Frontal cortex (tissue), 4 donors: Measurements from ENCODE around the gene CD274. TPM values are rescaled to one million over a fixed set of nuclear protein-coding genes. Genes with fewer than 3 reads are reported as not detected.
"Not testable (repeated sequence)": the region's sequence is repeated elsewhere in the genome, so short reads cannot be mapped to it uniquely, and the experiment has no call there.

ENCODE experiments used
- DNase-seq, 2 donors: peaks; one replicate each; pipeline ENCODE4 v3.0.0; 2012; ENCODE audit warnings: low spot score in 2 of 2
- FAIRE-seq: peaks from 2 replicates; lab custom pipeline; 2012; peaks lifted over from hg19 to GRCh38; lab: Jason Lieb, UNC
- total RNA-seq: library from RNA; depleted of rRNA; stranded (reverse); fragments of >200 nt; gene quantifications from one replicate; pipeline ENCODE4 v1.2.3, GENCODE V29; 2014
- donor health status: control.
- donor health status: control.
- donor health status: control.

Gene CD274
- under 0.01 TPM for total RNA-seq

DNA sequence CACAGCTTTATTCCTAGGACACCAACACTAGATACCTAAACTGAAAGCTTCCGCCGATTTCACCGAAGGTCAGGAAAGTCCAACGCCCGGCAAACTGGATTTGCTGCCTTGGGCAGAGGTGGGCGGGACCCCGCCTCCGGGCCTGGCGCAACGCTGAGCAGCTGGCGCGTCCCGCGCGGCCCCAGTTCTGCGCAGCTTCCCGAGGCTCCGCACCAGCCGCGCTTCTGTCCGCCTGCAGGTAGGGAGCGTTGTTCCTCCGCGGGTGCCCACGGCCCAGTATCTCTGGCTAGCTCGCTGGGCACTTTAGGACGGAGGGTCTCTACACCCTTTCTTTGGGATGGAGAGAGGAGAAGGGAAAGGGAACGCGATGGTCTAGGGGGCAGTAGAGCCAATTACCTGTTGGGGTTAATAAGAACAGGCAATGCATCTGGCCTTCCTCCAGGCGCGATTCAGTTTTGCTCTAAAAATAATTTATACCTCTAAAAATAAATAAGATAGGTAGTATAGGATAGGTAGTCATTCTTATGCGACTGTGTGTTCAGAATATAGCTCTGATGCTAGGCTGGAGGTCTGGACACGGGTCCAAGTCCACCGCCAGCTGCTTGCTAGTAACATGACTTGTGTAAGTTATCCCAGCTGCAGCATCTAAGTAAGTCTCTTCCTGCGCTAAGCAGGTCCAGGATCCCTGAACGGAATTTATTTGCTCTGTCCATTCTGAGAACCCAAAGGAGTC lies at the start of gene CD274:
TSS of gene CD274 (plus strand) at position 184 of the 733 bp plus-strand sequence. CDS start 5,572 bp downstream, outside the sequence.
- peak; percentile 43 to 58 for DNase-seq
- no peak for FAIRE-seq

DNA sequence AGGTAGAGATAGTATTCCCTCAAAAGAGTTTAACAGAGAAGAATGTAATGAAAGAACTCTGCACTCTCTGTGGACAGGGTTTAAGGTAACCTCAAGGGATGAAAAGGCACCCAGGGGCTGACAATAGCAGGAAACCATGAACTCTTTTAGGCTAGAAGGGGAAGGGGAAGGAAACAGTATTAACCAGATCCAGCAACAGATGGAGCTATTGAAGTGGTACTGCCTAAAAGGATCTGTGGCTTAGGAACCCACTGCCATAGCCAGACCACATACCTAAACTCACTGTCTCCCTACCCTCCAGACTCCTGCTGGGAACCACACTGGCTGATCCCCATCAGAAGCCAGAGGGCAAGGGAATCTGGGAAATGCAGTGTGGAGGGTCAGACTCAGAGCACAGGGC lies 48.1 kb upstream of the CD274 start:
- FAIRE-seq (no peak), DNase-seq (no peak)

DNA sequence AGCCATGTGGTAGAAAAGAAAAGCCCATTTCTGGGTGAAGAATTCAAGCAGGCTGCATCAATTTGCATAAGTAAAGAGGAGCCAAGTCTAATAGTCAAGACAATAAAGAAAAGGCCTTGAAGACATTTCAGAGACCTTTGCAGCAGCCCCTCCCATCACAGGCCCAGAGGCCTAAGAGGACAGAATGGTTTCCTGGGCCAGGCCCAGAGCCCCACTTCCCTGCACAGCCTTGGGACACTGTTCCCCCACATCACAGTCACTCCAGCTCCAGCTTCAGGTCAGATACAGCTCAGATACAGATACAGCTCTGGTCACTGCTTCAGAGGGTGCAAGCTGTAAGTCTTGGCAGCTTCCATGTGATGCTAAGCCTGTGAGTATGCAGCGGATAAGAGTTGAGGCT lies 41.7 kb upstream of the CD274 start:
- DNase-seq (no peak), FAIRE-seq (no peak)

DNA sequence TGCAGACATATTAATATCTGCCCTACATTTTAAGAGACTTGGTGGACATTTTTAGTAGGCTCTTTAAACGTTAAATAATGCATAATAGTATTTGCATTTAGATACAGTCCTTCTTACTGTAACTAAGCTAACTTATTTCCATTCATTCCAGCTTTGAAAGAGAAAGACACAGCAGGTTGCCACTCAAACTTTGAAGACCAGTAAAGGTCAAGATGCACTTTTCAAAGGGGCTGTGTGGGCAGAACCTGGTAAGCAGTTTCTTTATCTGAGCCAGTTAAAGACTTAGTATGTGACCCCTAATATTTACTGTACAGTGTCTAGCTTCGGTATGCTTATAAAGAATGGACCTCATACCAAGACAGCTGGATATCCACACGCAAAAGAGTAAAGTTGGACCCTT lies 33.4 kb upstream of the CD274 start:
- DNase-seq: no peak
- no peak for FAIRE-seq

DNA sequence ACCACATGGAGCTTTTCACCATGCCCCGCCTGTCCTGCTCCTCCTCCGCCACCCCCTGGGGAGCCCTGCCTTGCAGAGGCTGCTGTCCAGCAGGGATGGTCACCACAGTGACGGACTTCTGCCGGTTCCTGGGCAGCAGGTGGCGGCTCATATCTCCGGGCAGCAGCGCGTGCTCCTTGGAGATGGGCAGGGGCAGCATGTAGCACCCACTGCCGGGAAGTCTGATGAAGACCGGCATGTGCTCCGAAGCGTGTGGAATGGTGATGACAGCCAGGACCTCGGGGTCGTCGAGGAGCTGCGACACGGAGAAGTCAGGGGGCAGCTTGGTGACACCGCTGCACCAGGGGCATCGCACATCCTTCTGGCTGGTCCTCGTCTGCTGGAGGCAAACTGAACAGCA lies 31.9 kb upstream of the CD274 start:
- DNase-seq (no peak), FAIRE-seq (no peak)

DNA sequence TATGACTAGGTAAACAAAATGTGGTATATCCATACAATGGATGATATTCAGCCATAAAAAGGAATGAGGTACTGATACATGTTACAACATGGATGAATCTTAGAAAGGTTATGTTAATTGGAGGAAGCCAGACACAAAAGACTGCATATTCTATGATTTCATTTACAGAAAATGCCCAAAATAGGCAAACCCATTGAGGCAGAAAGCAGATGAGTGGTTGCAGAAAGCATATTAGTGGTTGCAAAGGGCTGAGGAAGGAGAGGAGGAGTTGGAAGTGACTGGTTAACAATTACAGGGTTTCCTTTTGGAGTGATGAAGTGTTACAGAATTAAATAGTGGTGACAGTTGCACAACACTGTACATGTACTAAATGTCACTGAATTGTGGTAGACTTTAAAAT lies 30.4 kb upstream of the CD274 start:
- DNase-seq (no peak), FAIRE-seq (no peak)

DNA sequence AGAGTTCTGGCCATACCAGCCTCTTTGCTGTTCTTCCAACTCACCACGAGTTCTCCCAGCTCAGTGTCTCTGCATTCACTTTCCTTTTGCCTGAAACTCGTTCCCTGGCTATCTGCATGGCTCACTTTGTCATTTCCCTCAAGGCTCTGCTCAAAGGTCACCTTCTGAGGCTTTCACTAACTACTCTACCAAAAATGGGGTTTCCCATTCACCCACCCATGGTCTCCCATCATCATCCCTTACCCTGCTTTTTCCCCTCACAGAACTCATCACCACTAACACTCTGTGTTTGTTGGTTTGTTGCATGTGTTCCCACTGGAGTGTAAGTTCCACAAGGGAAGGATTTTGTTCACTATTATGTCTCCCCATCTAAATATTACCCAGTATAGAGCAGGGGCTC lies 29.2 kb upstream of the CD274 start:
- DNase-seq (no peak), FAIRE-seq (no peak)

DNA sequence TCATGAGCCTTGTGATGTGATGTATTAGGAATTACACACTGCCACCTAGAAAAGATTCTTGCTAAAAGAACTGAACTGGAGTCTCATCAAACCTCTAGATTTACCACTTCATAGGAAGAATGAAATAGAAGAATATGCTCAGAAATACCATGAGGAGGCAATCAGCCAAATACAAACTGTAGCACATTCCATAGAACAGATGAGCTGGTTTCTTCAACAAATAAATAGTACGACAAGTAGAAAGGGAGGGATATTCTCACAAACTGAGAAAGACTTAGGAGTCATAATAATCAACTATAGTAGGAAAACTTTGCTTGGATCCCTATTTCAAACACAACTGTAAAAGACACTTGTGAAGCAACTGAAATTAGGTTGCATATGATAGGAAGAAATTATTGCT lies 28.1 kb upstream of the CD274 start:
- FAIRE-seq: no peak

DNA sequence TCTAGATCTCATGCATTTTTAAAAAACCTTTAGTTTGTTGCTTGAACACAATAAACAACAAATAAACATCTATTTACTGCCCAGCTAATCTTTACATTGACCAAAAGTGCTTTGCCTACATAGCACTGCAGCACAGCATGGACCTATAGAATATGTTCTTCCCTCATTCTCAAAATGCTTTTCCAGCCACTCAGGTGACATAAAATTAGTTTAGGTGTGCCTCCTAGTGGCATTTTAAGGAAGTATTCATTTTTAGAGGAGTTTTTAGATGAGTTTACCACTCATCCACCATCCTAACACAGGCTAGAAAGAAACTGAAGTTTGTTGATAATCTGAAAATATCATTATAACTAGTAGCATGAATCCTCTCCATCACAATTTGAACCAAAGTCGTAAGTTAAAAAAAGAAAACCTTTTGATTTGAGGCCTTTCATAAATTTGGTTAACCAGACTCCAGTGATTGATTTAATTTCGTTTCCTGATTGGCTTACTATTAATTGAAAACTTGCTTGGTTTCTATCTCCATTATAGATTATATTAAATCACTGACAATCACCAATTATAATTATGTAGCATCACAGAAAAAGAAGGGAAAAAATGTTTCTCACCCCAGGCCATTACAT lies 25.2 kb upstream of the CD274 start:
- FAIRE-seq (no peak), DNase-seq (no peak)

More for the DNA sequence above, 28.1 kb upstream of the CD274 start:
- DNase-seq: no peak

DNA sequence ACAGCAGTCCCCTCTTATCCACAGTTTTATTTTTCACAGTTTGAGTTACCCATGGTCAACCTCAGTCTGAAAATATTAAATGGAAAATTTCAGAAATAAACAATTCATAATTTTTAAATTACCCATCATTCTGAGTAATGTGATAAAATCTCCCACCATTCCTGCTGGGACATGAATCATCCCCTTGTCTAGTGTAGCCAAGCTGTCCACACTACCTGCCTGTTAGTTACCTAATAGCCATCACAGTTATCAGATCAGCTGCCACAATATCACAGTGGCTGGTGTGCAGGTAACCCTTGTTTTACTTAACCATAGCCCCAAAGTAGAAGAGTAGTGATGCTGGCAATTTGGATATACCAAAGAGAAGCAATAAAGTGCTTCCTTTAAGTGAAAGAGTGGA lies 23.3 kb upstream of the CD274 start:
- no peak for FAIRE-seq
- no peak for DNase-seq

DNA sequence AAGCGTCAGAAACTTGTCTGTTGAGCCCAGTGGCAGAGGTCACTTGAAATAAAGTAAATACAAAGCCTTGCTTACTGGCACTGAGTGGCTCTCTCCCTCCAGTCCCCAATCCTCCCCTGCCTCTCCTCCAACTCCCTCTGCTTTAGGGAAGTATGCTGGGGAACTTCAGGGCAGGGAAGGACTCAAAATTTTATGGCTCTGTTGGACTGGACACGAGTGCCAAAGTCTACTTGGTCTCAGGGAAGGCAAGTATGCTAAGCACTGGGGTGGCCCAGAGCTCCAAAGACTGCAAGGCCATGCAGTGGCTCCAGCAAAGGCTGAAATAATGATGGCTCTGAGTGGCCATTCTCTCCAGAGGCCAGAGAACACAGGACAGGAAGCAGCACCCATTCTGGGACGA lies 22.2 kb upstream of the CD274 start:
- DNase-seq: no peak
- FAIRE-seq: no peak

DNA sequence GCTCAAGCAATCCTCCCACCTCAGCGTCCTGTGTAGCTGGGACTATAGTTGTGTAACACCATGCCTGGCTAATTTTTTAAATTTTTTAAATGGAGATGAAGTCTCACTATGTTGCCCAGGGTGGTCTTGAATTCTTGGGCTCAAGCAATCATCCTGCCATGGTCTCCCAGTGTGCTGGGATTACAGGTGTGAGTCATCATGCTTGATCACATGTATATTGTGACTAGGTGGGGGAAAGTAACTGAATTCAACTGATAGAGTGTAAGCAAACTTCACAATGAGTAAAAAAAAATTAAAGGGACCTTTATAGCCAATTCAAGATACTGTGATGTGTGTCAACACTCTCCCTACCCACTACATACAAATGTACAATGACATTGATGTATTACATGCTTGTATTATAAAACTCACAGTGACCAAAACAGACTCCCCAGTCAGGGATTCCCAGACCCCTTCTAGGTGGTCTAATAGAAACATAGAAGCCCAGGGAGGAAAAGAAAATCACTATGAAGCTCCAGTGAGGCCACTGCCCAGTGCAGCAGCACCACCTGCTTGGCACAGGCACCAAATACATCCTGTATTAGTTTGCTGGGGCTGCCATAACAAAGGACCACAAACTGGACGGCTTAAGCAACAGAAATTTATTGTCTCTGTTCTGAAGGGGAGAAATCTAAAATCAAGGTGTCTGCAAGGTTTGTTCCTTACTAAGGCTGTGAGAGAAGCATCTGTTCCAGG lies 21.4 kb upstream of the CD274 start:
- FAIRE-seq (no peak), DNase-seq (no peak)

DNA sequence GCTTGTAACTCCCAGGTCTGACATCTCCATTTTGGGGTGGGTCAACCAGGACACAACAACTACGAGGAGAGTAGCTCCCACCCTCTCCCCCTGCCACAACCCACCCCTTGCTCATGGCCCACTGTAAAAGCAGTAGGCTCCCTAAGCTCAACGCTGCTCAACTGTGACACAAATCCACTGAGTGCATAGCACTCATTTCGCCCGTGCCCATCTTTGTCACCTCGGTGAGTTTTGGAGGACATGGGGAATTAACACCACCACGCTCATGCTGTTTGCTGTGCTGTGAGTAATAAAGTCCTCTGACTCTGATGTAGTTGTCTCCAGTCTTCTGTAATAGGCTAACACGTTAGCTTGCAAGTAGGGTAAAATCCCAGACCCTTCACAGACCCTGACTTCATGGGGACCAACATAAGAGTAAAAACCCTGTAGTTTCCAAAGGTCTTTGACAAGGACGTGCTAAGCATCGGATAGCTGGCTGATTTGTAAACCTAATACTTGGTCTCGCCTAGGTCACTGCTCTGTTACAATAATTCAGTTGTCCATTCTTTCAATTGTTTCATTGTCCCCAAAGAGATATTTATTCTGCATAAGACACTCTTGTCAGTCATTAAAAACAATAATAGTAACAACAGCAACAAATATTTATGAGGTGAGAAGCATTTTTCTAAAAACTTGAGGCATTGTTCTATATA lies 20.3 kb upstream of the CD274 start:
- no peak for DNase-seq
- no peak for FAIRE-seq

DNA sequence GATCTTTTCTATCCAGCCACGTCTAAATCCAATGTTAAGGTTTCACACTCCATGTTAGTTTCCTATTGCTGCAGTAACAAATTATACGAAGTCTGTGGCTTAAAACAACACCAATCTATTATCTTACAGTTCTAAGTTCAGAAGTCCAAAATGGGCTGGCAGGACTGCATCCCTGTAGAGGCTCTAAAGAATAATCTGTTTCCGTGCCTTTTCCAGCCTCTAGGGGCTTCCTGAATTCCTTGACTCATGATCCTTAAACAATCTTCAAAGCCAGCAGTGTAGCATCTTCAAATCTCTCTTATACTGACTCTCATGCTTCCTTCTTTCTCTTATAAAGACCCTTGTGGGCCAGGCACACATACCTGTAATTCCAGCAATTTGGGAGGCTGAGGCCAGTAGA lies 19.4 kb upstream of the CD274 start:
- DNase-seq: no peak

DNA sequence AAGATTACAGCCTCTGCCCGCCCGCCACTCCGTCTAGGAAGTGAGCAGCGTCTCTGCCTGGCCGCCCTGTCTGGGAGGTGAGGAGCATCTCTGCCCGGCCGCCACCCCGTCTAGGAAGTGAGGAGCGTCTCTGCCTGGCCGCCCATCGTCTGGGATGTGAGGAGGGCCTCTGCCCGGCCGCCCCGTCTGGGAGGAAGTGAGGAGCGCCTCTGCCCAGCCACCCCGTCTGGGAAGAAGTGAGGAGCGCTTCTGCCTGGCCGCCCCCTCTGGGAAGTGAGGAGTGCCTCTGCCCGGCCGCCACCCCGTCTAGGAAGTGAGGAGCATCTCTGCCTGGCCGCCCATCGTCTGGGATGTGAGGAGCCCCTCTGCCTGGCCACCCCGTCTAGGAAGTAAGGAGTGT lies 17.5 kb upstream of the CD274 start:
- not testable (repeated sequence) for DNase-seq, FAIRE-seq

More for the DNA sequence above, 19.4 kb upstream of the CD274 start:
- no peak for FAIRE-seq

DNA sequence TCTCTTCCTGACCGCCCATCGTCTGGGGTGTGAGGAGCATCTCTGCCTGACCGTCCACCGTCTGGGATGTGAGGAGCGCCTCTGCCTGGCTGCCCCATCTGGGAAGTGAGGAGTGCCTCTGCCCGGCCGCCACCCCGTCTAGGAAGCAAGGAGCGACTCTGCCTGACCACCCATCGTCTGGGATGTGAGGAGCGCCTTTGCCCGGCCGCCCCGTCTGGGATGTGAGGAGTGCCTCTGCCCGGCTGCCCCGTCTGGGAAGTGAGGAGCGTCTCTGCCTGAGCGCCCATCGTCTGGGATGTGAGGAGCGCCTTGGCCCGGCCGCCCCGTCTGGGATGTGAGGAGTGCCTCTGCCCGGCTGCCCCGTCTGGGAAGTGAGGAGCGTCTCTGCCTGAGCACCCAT lies 17.0 kb upstream of the CD274 start:
- not testable (repeated sequence) for DNase-seq

DNA sequence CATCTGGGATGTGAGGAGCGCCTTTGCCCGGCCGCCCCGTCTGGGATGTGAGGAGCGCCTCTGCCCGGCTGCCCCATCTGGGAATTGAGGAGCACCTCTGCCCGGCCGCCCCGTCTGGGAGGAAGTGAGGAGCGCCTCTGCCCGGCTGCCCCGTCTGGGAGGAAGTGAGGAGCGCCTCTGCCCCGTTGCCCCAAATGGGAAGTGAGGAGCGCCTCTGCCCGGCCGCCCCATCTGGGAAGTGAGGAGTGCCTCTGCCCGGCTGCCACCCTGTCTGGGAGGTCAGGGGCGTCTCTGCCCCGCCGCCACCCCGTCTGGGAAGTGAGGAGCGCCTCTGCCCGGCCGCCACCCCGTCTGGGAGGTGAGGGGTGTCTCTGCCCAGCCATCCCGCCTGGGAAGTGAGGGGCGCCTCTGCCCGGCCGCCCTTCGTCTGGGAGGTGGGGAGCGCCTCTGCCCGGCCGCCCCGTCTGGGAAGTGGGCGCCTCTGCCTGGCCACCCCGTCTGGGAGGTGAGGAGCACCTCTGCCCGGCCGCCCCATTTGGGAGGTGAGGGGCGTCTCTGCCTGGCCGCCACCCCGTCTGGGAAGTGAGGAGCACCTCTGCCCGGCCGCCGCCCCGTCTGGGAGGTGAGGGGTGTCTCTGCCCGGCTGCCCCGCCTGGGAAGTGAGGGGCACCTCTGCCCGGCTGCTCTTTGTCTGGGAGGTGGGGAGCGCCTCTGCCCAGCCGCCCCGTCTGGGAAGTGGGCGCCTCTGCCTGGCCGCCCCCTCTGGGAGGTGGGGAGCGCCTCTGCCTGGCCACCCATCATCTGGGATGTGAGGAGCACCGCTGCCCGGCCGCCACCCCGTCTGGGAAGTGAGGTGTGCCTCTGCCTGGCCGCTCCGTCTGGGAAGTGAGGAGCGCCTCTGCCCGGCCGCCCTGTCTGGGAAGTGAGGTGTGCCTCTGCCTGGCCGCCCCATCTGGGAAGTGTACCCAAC lies 16.2 kb upstream of the CD274 start:
- FAIRE-seq, DNase-seq: not testable (repeated sequence)

More for the DNA sequence above, 17.0 kb upstream of the CD274 start:
- not testable (repeated sequence) for FAIRE-seq

DNA sequence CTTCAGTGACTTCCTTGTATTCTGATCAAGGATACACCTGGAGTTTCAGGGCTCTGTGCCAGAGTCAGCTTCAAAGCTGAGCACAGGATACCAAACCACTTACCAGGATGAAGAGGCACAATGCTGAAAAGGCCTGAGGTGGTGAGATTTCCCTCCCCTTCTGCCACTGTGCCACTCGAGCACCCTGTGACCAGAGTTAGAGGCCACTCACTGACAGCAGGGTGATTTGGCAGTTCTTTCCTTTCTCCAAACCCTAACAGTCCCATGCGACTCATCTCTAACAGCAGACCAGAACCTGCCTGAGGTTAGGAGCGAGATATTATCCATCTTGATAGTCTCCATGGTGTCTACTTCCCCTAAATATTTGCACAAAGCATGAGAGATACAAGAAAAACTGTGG lies 14.4 kb upstream of the CD274 start:
- FAIRE-seq (no peak), DNase-seq (no peak)

DNA sequence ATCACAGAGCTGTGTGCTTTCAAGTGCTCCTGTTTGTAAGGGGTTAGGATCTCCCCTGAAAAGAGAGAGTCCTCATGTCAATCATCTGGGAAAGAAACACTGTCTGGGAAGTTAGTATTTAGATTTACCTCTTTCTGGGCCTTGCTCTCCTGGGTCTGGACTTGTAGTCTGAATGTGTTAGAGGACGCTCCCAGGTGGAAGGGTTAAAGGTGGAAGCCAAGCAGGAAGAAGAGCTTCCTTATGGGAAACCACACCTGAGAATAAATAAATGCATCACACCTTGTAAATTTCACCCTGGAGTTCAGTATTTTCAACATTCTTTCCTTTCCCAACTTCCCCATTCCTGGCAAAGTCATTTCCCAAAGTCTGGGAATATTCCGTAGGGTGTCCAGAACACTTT lies 13.9 kb upstream of the CD274 start:
- no peak for FAIRE-seq

More for the DNA sequence above, 13.9 kb upstream of the CD274 start:
- no peak for DNase-seq
